Heart left ventricle (tissue), 16 donors: ENCODE measurements around the gene TSSC4. TPM values are rescaled to one million over a fixed set of nuclear protein-coding genes. Genes with fewer than 3 reads are reported as not detected.

Experiments used
- ATAC-seq, 4 donors: fragments of 200-7000 bp; cut with Tn5 transposase; one replicate each; pipeline ENCODE4 v1.9.1; 2020 to 2022; ENCODE audit warnings: moderate library complexity in 4 of 4, mild to moderate bottlenecking in 3 of 4, moderate number of reproducible peaks in 1 of 4
- DNase-seq, 5 donors: peaks; one replicate each; pipeline ENCODE4 v3.0.0-alpha.2; 2020
- H3K27ac ChIP-seq, 12 donors: fragments of 200-600 bp; sonication (generic) in 4 of 12; one replicate each; pipeline versions ENCODE4 v1.5.0 to v1.8.0; 2016 to 2022; ENCODE audit warnings: mild to moderate bottlenecking in 2 of 12
- H3K27me3 ChIP-seq, 9 donors: fragments of 200-600 bp; sonication (generic) in 2 of 9; one replicate each; pipeline versions ENCODE4 v1.5.1 to v1.8.0; 2016 to 2022; ENCODE audit warnings: mild to moderate bottlenecking in 3 of 9
- H3K36me3 ChIP-seq, 9 donors: fragments of 200-600 bp; sonication (generic) in 2 of 9; one replicate each; pipeline versions ENCODE4 v1.5.0 to v1.8.0; 2018 to 2022; ENCODE audit warnings: mild to moderate bottlenecking in 2 of 9
- H3K4me1 ChIP-seq, 12 donors: fragments of 200-600 bp; sonication (generic) in 4 of 12; one replicate each; pipeline versions ENCODE4 v1.5.0 to v1.8.0; 2016 to 2022; ENCODE audit warnings: mild to moderate bottlenecking in 3 of 12
- H3K4me3 ChIP-seq, 12 donors: fragments of 200-600 bp; sonication (generic) in 4 of 12; one replicate each; pipeline versions ENCODE4 v1.5.0 to v1.8.0; 2017 to 2022; ENCODE audit warnings: mild to moderate bottlenecking in 9 of 12, moderate library complexity in 4 of 12
- H3K9me3 ChIP-seq, 12 donors: fragments of 200-600 bp; sonication (generic) in 4 of 12; one replicate each; pipeline versions ENCODE4 v1.5.0 to v1.8.0; 2016 to 2022; ENCODE audit warnings: mild to moderate bottlenecking in 1 of 12
- CTCF ChIP-seq, 12 donors: fragments of 200-600 bp; sonication (generic) in 4 of 12; IDR thresholded peaks; one replicate each; pipeline versions ENCODE4 v1.5.0 to v1.8.0; 2018 to 2022; ENCODE audit warnings: antibody characterized with exemption in 12 of 12, mild to moderate bottlenecking in 5 of 12
- POLR2A ChIP-seq, 2 donors: fragments of 450-650 bp; IDR thresholded peaks; one replicate each; pipeline ENCODE4 v1.6.1; 2017; ENCODE audit warnings: antibody characterized with exemption in 2 of 2, mild to moderate bottlenecking in 2 of 2, moderate library complexity in 2 of 2
- WGBS, 4 donors: extraction: QIAGEN DNeasy Blood & Tissue Kit in 2 of 4; methylation state at CpG; one replicate each; pipeline versions ENCODE4 v1.1.5 to v1.1.7; 2013 to 2018; 5-methylcytosine and 5-hydroxymethylcytosine counted together
- intact Hi-C, 10 donors: fragments of 100-400 bp; cut with DNase I; formaldehyde crosslinking; loops; one replicate each; pipeline versions ENCODE4 v1.11.1 to v1.14.2; 2022
- polyA plus RNA-seq, 2 donors: library from polyadenylated mRNA; stranded (reverse); fragments of 200-250 nt; gene quantifications; one replicate each; pipeline ENCODE4 v1.2.3, GENCODE V29; 2013
- total RNA-seq, 9 donors: library from RNA; depleted of rRNA in 2 of 9; stranded (reverse); fragments of >200 nt in 2 of 9; fragmentation: NEBNext Ultra II Directional in 3 of 9; extraction: Animal tissue kit (Norgen Biotek cat#: 25700) in 3 of 9; gene quantifications; one replicate each; pipeline versions ENCODE4 v1.1.0 to v1.2.4, GENCODE V29; 2016 to 2023
- donor health status: ischemic (EF 13 %, LVEDD 7.1; RV severe dilation, severe dysfunction).
- donor health status: healthy with polysubstance abuse.
- donor health status: DM: no; HTN: yes; CAD: no.
- donor health status: DM: no; HTN: no; CAD: no.
- donor health status: ischemic (EF 25% LVEDD 6.9; RV normal size, moderate dysfunction).
- donor health status: ischemic (EF 25% LVEDD 5.7; RV mildly dilated, moderate dysfunction).
- donor health status: healthy.
- donor health status: DM: yes; HTN: yes; CAD: no.
- donor health status: ischemic (EF 35%, LVEDD 5.7; RV mildly dilated, moderate dysfunction).
- donor health status: nonischemic (EF 11% LVEDD 7.7; RV severe dilation, severe dysfunction).
- donor health status: DM: yes; HTN: yes; CAD: no.
- donor health status: PGD.
- donor health status: ischemic (EF 29% LVEDD 5.4; RV normal size, mild dysfunction).
- donor health status: nonischemic (EF 23%, LVEDD 6.1; RV moderate dilation, normal function).

Gene TSSC4
- total and polyA plus RNA-seq, 11 donors: 23.4 to 75.9 (median 37.2) TPM

GRCh38 chr11:2369320-2369719, 31.2 kb upstream of the TSSC4 start:
- peaks cover 0 to 36% (median 8%) of the 10 kb centered on the region in 12 donors for H3K4me1 ChIP-seq
- no peaks in the 10 kb centered on the region for H3K9me3 ChIP-seq
- H3K4me3 ChIP-seq: no peak overlapping the region
- intact Hi-C loops: loop anchor here in 4 of 10 donors (5.0 kb wide), 1 partner anchor 42 kb away; no protein-coding TSS in a partner anchor
- H3K27ac ChIP-seq: peak overlapping the region in 1 of 12 donors; percentile 6
- ATAC-seq: no peak
- WGBS, 4 donors: 83 to 93% (median 89%) methylated on average over 12 of the region's 12 CpGs
- no peak for TF ChIP-seq POLR2A (IDR thresholded peaks at IDR 0.05)
- H3K27me3 ChIP-seq: no peaks in the 10 kb centered on the region
- no peaks in the 10 kb centered on the region for H3K36me3 ChIP-seq
- no peak for DNase-seq

- Histone ChIP-seq H3K27ac (peak overlapping the region in 1 of 12 donors; percentile 6), H3K9me3 (no peaks in the 10 kb centered on the region), H3K36me3 (no peaks in the 10 kb centered on the region), H3K27me3 (no peaks in the 10 kb centered on the region), H3K4me1 (peaks cover 0 to 41% (median 8%) of the 10 kb centered on the region in 12 donors), H3K4me3 (no peak overlapping the region)
- 82 to 85% (median 84%) methylated on average over 9 of the region's 9 CpGs for WGBS, 4 donors
- ATAC-seq: no peak
- DNase-seq: peak in 1 of 5 donors; percentile 10
- no peak for TF ChIP-seq POLR2A (IDR thresholded peaks at IDR 0.05)
- TF ChIP-seq CTCF (IDR thresholded peaks at IDR 0.05): no peak
- intact Hi-C loops: loop anchor here in 6 of 10 donors (5.0 kb wide), 1 partner anchor 43 kb away; no protein-coding TSS in a partner anchor
Observed at GRCh38 chr11:2369896-2370295, 30.7 kb upstream of the TSSC4 start.

GRCh38 chr11:2374456-2375201, 25.9 kb upstream of the TSSC4 start:
- no peaks in the 10 kb centered on the region for H3K27me3 ChIP-seq
- peak in 2 of 5 donors; percentile 38 to 74 for DNase-seq
- H3K27ac ChIP-seq: peak overlapping the region; percentile 38 to 97 (median 82)
- H3K4me3 ChIP-seq: peak overlapping the region in 7 of 12 donors; percentile 16 to 40 (median 28)
- H3K9me3 ChIP-seq: no peaks in the 10 kb centered on the region
- ATAC-seq: peak; percentile 23 to 74 (median 32)
- TF ChIP-seq CTCF (IDR thresholded peaks at IDR 0.05) (no peak), POLR2A (IDR thresholded peaks at IDR 0.05) (no peak)
- 58 to 73% (median 64%) methylated on average over 14 to 15 of the region's 15 CpGs for WGBS, 4 donors
- H3K36me3 ChIP-seq: no peaks in the 10 kb centered on the region
- intact Hi-C loops: loop anchor here in 8 of 10 donors (1.0 to 5.0 kb wide), 8 partner anchors 47 to 72 kb away; partner anchors contain the start of gene TSPAN32 (in 2 of the 8)
- H3K4me1 ChIP-seq: peaks cover under 1 to 53% (median 19%) of the 10 kb centered on the region in 12 donors

GRCh38 chr11:2375341-2375853, 25.2 kb upstream of the TSSC4 start:
- intact Hi-C loops: loop anchor here in 7 of 10 donors (1.0 to 5.0 kb wide), 7 partner anchors 61 to 73 kb away; partner anchors contain the start of gene TSPAN32 (in 2 of the 7)
- ATAC-seq (peak; percentile 7 to 79 (median 42)), DNase-seq (peak; percentile 73 to 85 (median 77))
- Histone ChIP-seq H3K27me3 (no peaks in the 10 kb centered on the region), H3K27ac (peak overlapping the region; percentile 38 to 97 (median 82)), H3K9me3 (no peaks in the 10 kb centered on the region), H3K4me3 (peak overlapping the region in 6 of 12 donors; percentile 26 to 40 (median 31)), H3K36me3 (no peaks in the 10 kb centered on the region), H3K4me1 (peaks cover 8 to 61% (median 26%) of the 10 kb centered on the region in 12 donors)
- no peak for TF ChIP-seq POLR2A (IDR thresholded peaks at IDR 0.05)
- TF ChIP-seq CTCF (IDR thresholded peaks at IDR 0.05): peak in 5 of 12 donors; percentile 9 to 26 (median 17)
- 37 to 55% (median 47%) methylated on average over 5 to 6 of the region's 6 CpGs for WGBS, 4 donors
